T-cell (primary cell): ENCODE data around the gene GTSF1L. TPM values are rescaled to one million over a fixed set of nuclear protein-coding genes. Genes with fewer than 3 reads are reported as not detected.

Experiments used
- ATAC-seq, 4 experiments: fragments of 200-7000 bp in 3 of 4; fragments of 150-1000 bp in 1 of 4; cut with Tn5 transposase; replicated peaks in 1 of 4; 1 replicate in 3 of 4; 2 replicates in 1 of 4; pipeline ENCODE4 v1.10.0; 2021; ENCODE audit warnings: moderate library complexity in 3 of 4, mild to moderate bottlenecking in 2 of 4, moderate number of reproducible peaks in 1 of 4
- CTCF ChIA-PET, 2 donors: fragments of 300-600 bp; sonication (Branson Sonifier 250); formaldehyde crosslinking; loops; one replicate each; lab custom pipeline; 2022; ENCODE audit warnings: antibody characterized with exemption in 2 of 2; lab: Charles Lee
- POLR2A ChIA-PET, 2 donors: fragments of 300-600 bp; sonication (Branson Sonifier 250); formaldehyde crosslinking; loops; one replicate each; lab custom pipeline; 2022; ENCODE audit warnings: antibody characterized with exemption in 2 of 2; lab: Charles Lee
- DNase-seq, 35 experiments: peaks; one replicate each; pipeline versions ENCODE4 v3.0.0 to v3.0.0-alpha.2; 2013 to 2023
- H3K27ac ChIP-seq: one replicate; pipeline ENCODE4 v1.5.1; 2013; ENCODE audit warnings: low read length
- H3K27me3 ChIP-seq, 2 experiments: replicated peaks in 1 of 2; 1 replicate in 1 of 2; 2 replicates in 1 of 2; pipeline versions ENCODE4 v1.6.1 to v1.7.0; 2013; ENCODE audit warnings: low read length in 1 of 2, mixed read lengths in 1 of 2; ENCODE audit not compliant: control insufficient read depth in 2 of 2, insufficient read depth in 2 of 2; ENCODE audit errors: extremely low read depth in 1 of 2
- H3K36me3 ChIP-seq, 2 donors: 1 replicate in 1 of 2; 2 replicates in 1 of 2; pipeline versions ENCODE4 v1.6.1 to v1.7.0; 2013; ENCODE audit warnings: low read length in 1 of 2; ENCODE audit not compliant: control insufficient read depth in 2 of 2, insufficient read depth in 1 of 2; ENCODE audit errors: extremely low read depth in 1 of 2
- H3K4me1 ChIP-seq, 2 experiments: 1 replicate in 1 of 2; 2 replicates in 1 of 2; pipeline versions ENCODE4 v1.6.1 to v1.7.0; 2013; ENCODE audit warnings: low read length in 2 of 2, mixed read lengths in 1 of 2; ENCODE audit not compliant: insufficient read depth in 2 of 2, control insufficient read depth in 1 of 2; ENCODE audit errors: extremely low read depth in 1 of 2
- H3K4me3 ChIP-seq, 2 donors: 1 replicate in 1 of 2; 2 replicates in 1 of 2; pipeline versions ENCODE4 v1.5.1 to v1.7.0; 2013; ENCODE audit warnings: mild to moderate bottlenecking in 2 of 2, low read length in 1 of 2, moderate library complexity in 1 of 2; ENCODE audit not compliant: control insufficient read depth in 1 of 2; ENCODE audit errors: extremely low read depth in 1 of 2
- H3K9me3 ChIP-seq: 2 replicates; pipeline ENCODE4 v1.7.0; 2013
- H3K27ac Mint-ChIP-seq, 2 donors: one replicate each; pipeline ENCODE4 v1.8.0; 2020 to 2021; ENCODE audit warnings: mild to moderate bottlenecking in 2 of 2, mixed read lengths in 2 of 2
- H3K27me3 Mint-ChIP-seq, 2 donors: one replicate each; pipeline ENCODE4 v1.8.0; 2021 to 2022; ENCODE audit warnings: mixed read lengths in 2 of 2
- H3K36me3 Mint-ChIP-seq: one replicate; pipeline ENCODE4 v1.8.0; 2021; ENCODE audit warnings: mixed read lengths
- H3K4me1 Mint-ChIP-seq, 3 donors: one replicate each; pipeline ENCODE4 v1.8.0; 2020 to 2022; ENCODE audit warnings: mixed read lengths in 3 of 3, mild to moderate bottlenecking in 1 of 3
- H3K4me3 Mint-ChIP-seq, 3 donors: one replicate each; pipeline ENCODE4 v1.8.0; 2020 to 2022; ENCODE audit warnings: mild to moderate bottlenecking in 3 of 3, mixed read lengths in 3 of 3, moderate library complexity in 3 of 3
- H3K9me3 Mint-ChIP-seq, 3 donors: one replicate each; pipeline ENCODE4 v1.8.0; 2020 to 2022; ENCODE audit warnings: mixed read lengths in 3 of 3
- WGBS: methylation state at CpG from one replicate; pipeline ENCODE4 v1.1.5; 2013; ENCODE audit warnings: missing lambda C conversion rate; ENCODE audit not compliant: insufficient coverage; 5-methylcytosine and 5-hydroxymethylcytosine counted together
- total RNA-seq, 35 experiments: library from RNA in 6 of 35; stranded (reverse) in 6 of 35; fragments of 120-200 nt in 1 of 35; gene quantifications; one replicate each; pipeline versions ENCODE4 v1.2.1 to v1.2.4 and lab custom pipeline; 2013 to 2026

The GTSF1L gene
- total RNA-seq, 5 donors from 2014 or later (not counting 1 experiment from before 2014, with no cell fraction given) = 0.30 to 0.63 (median 0.53) TPM; not detected in 2

GRCh38 chr20:43755390-43755789 lies 28.6 kb upstream of the GTSF1L start:
- Histone ChIP-seq H3K27ac (no peak overlapping the region), H3K36me3 (no peaks in the 10 kb centered on the region), H3K4me3 (no peak overlapping the region), H3K4me1 (peaks cover 2 to 23% of the 10 kb centered on the region in 2 experiments), H3K27me3 (peaks cover 0 to 23% of the 10 kb centered on the region in 2 experiments), H3K9me3 (no peaks in the 10 kb centered on the region)
- no peak overlapping the region for H3K27ac Mint-ChIP-seq
- H3K4me3 Mint-ChIP-seq = no peak overlapping the region
- WGBS = 95% methylated on average over 6 of the region's 7 CpGs
- CTCF ChIA-PET = no interaction called here
- H3K4me1 Mint-ChIP-seq = peaks cover 21 to 24% (median 22%) of the 10 kb centered on the region in 3 donors
- H3K9me3 Mint-ChIP-seq = no peaks in the 10 kb centered on the region
- peaks cover 0 to 8% of the 10 kb centered on the region in 2 donors for H3K27me3 Mint-ChIP-seq
- ATAC-seq (no peak), DNase-seq (no peak)
- no peaks in the 10 kb centered on the region for H3K36me3 Mint-ChIP-seq
- POLR2A ChIA-PET = no interaction called here

- WGBS = 74% methylated on average over 4 of the region's 13 CpGs
- Histone ChIP-seq H3K9me3 (no peaks in the 10 kb centered on the region), H3K4me1 (peaks cover 2 to 32% of the 10 kb centered on the region in 2 experiments), H3K27ac (no peak overlapping the region), H3K27me3 (peaks cover 0 to 36% of the 10 kb centered on the region in 2 experiments), H3K4me3 (no peak overlapping the region), H3K36me3 (no peaks in the 10 kb centered on the region)
- POLR2A ChIA-PET = no interaction called here
- H3K27ac Mint-ChIP-seq = no peak overlapping the region
- H3K36me3 Mint-ChIP-seq = no peaks in the 10 kb centered on the region
- CTCF ChIA-PET = interaction anchor here in 1 of 2 donors (0.6 kb wide), 1 partner anchor 341 kb away, joined by 4 read pairs; no protein-coding TSS in a partner anchor
- peaks cover 0 to 11% of the 10 kb centered on the region in 2 donors for H3K27me3 Mint-ChIP-seq
- ATAC-seq (no peak), DNase-seq (peak in 8 of 35 experiments; percentile 10 to 47 (median 16))
- H3K4me1 Mint-ChIP-seq = peaks cover 27 to 31% (median 29%) of the 10 kb centered on the region in 3 donors
- no peaks in the 10 kb centered on the region for H3K9me3 Mint-ChIP-seq
- peak overlapping the region in 1 of 3 donors; percentile 1 for H3K4me3 Mint-ChIP-seq
Observed at GRCh38 chr20:43752561-43753301, 25.9 kb upstream of the GTSF1L start.

GRCh38 chr20:43752051-43752360 lies 25.2 kb upstream of the GTSF1L start:
- ATAC-seq (no peak), DNase-seq (no peak)
- H3K36me3 ChIP-seq = no peaks in the 10 kb centered on the region
- CTCF ChIA-PET = interaction anchor here in 1 of 2 donors (0.6 kb wide), 1 partner anchor 341 kb away, joined by 4 read pairs; no protein-coding TSS in a partner anchor
- no peak overlapping the region for H3K27ac ChIP-seq
- Mint-ChIP-seq H3K36me3 (no peaks in the 10 kb centered on the region), H3K27me3 (peaks cover 0 to 11% of the 10 kb centered on the region in 2 donors), H3K4me1 (peaks cover 27 to 31% (median 29%) of the 10 kb centered on the region in 3 donors), H3K4me3 (peak overlapping the region in 1 of 3 donors; percentile 1), H3K9me3 (no peaks in the 10 kb centered on the region), H3K27ac (peak overlapping the region; percentile 10 to 28)
- H3K9me3 ChIP-seq = no peaks in the 10 kb centered on the region
- 41% methylated on average over 2 of the region's 4 CpGs for WGBS
- peaks cover 2 to 32% of the 10 kb centered on the region in 2 experiments for H3K4me1 ChIP-seq
- peaks cover 0 to 36% of the 10 kb centered on the region in 2 experiments for H3K27me3 ChIP-seq
- H3K4me3 ChIP-seq = no peak overlapping the region
- POLR2A ChIA-PET = no interaction called here

- DNase-seq = peak in 1 of 35 experiments; percentile 23
- Histone ChIP-seq H3K27ac (no peak overlapping the region), H3K36me3 (peaks cover 0 to 2% of the 10 kb centered on the region in 2 donors), H3K9me3 (no peaks in the 10 kb centered on the region), H3K27me3 (peaks cover 0 to 39% of the 10 kb centered on the region in 2 experiments), H3K4me1 (peaks cover 2 to 32% of the 10 kb centered on the region in 2 experiments), H3K4me3 (no peak overlapping the region)
- Mint-ChIP-seq H3K4me1 (peaks cover 29 to 33% (median 29%) of the 10 kb centered on the region in 3 donors), H3K36me3 (no peaks in the 10 kb centered on the region), H3K9me3 (no peaks in the 10 kb centered on the region), H3K4me3 (peak overlapping the region in 1 of 3 donors; percentile 17), H3K27ac (peak overlapping the region; percentile 10 to 19), H3K27me3 (peaks cover 0 to 13% of the 10 kb centered on the region in 2 donors)
- WGBS = 24% methylated on average over 6 of the region's 11 CpGs
- POLR2A ChIA-PET = interaction anchor here in 1 of 2 donors (0.5 to 0.6 kb wide), 2 partner anchors 94 to 297 kb away, joined by 3 to 5 read pairs; no protein-coding TSS in a partner anchor
- peak in 2 of 4 experiments; percentile 32 to 47 for ATAC-seq
- CTCF ChIA-PET = interaction anchor here (0.6 to 1.9 kb wide), 6 partner anchors 232 to 340 kb away, joined by 3 to 8 read pairs (median 4); no protein-coding TSS in a partner anchor
Observed at GRCh38 chr20:43751167-43752050, 24.6 kb upstream of the GTSF1L start.

- H3K4me1 Mint-ChIP-seq = peaks cover 32 to 37% (median 33%) of the 10 kb centered on the region in 3 donors
- POLR2A ChIA-PET = no interaction called here
- peaks cover 0 to 15% of the 10 kb centered on the region in 2 donors for H3K27me3 Mint-ChIP-seq
- H3K36me3 Mint-ChIP-seq = no peaks in the 10 kb centered on the region
- H3K9me3 ChIP-seq = no peaks in the 10 kb centered on the region
- peaks cover 0 to 39% of the 10 kb centered on the region in 2 experiments for H3K27me3 ChIP-seq
- peaks cover 0 to 2% of the 10 kb centered on the region in 2 donors for H3K36me3 ChIP-seq
- CTCF ChIA-PET = interaction anchor here (0.6 to 1.9 kb wide), 6 partner anchors 232 to 341 kb away, joined by 3 to 8 read pairs (median 4); no protein-coding TSS in a partner anchor
- H3K27ac ChIP-seq = no peak overlapping the region
- peak overlapping the region in 1 of 3 donors; percentile 17 for H3K4me3 Mint-ChIP-seq
- H3K4me1 ChIP-seq = peaks cover 2 to 32% of the 10 kb centered on the region in 2 experiments
- DNase-seq = no peak
- H3K9me3 Mint-ChIP-seq = no peaks in the 10 kb centered on the region
- ATAC-seq = no peak
- no peak overlapping the region for H3K4me3 ChIP-seq
- H3K27ac Mint-ChIP-seq = peak overlapping the region; percentile 1 to 49
Observed at GRCh38 chr20:43750774-43751166, 24.0 kb upstream of the GTSF1L start.
